Mammary epithelial cell (primary cell): Measurements from ENCODE around the gene PHLDA2.

Experiments used
- EZH2 ChIP-seq: IDR thresholded peaks from 2 replicates; pipeline ENCODE4 v1.6.1; 2012; ENCODE audit warnings: low read length, inconsistent platforms, borderline replicate concordance
- TF ChIP-seq, protein P1 (sequence below), 2 donors: IDR thresholded peaks in 1 of 2; conservative IDR thresholded peaks in 1 of 2; 2 replicates each; pipeline ENCODE4 v1.5.1; 2011 to 2012; ENCODE audit warnings: inconsistent platforms in 2 of 2, low read length in 2 of 2, mild to moderate bottlenecking in 2 of 2, control low read depth in 1 of 2, low read depth in 1 of 2; ENCODE audit not compliant: insufficient read depth in 1 of 2; ENCODE audit errors: extremely low read depth in 1 of 2

DNA sequence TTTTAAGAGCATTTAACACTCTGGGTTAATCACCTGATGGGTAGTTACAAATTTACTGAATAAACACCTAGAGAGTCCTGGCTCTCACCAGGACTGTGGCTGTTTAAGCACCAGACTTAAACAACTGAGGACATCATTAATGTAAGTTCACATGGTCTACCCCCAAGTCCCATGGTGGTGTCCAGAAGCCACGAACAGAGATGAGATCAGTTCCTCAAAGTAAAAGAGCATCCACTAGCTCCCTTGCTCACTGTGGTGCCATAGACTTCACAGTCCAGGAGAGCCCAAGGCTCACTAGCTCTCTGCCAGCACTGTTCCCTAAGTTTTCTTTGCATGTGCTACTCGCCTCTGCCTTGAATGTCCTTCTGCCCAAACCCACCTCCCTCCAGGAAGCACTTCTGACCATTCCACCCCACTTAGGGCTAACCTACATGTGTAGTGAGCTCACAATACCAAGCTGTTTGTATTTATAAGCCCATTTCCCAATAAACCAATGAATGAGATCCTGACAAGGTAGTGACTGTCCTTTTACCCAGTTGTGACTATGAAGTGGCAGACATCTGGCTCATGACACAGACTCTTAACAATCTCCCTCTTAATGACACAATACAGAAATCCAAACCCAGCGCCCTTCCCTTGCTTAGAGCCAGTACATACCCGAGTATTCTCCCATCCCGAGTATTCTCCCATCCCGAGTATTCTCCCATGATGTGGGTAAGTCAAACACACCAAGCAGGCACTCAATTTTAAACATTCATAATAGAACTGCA is 47.3 kb upstream of the PHLDA2 start:
- TF ChIP-seq, protein P1, sequence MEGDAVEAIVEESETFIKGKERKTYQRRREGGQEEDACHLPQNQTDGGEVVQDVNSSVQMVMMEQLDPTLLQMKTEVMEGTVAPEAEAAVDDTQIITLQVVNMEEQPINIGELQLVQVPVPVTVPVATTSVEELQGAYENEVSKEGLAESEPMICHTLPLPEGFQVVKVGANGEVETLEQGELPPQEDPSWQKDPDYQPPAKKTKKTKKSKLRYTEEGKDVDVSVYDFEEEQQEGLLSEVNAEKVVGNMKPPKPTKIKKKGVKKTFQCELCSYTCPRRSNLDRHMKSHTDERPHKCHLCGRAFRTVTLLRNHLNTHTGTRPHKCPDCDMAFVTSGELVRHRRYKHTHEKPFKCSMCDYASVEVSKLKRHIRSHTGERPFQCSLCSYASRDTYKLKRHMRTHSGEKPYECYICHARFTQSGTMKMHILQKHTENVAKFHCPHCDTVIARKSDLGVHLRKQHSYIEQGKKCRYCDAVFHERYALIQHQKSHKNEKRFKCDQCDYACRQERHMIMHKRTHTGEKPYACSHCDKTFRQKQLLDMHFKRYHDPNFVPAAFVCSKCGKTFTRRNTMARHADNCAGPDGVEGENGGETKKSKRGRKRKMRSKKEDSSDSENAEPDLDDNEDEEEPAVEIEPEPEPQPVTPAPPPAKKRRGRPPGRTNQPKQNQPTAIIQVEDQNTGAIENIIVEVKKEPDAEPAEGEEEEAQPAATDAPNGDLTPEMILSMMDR (conservative IDR thresholded peaks at IDR 0.05 in 1 of 2, IDR thresholded peaks at IDR 0.05 in 1 of 2; ENCODE audit: extremely low read depth in 1 of 2, insufficient read depth in 1 of 2, low read depth in 1 of 2, low read length in 2 of 2) = no peak
- TF ChIP-seq EZH2 = no peak
